Prostate gland (tissue), 2 donors: Measurements from ENCODE around the gene DMXL1.

Source experiments
- CTCF ChIP-seq, 4 experiments: fragments of 200-600 bp in 2 of 4; fragments of 450-650 bp in 2 of 4; sonication (generic) in 2 of 4; IDR thresholded peaks; 1 replicate in 3 of 4; 2 replicates in 1 of 4; pipeline ENCODE4 v1.5.1; 2016 to 2019; ENCODE audit warnings: antibody characterized with exemption in 4 of 4, mild to moderate bottlenecking in 2 of 4, moderate library complexity in 2 of 4
- POLR2A ChIP-seq: fragments of 450-650 bp; IDR thresholded peaks from one replicate; pipeline ENCODE4 v1.6.1; 2016; ENCODE audit warnings: antibody characterized with exemption, mild to moderate bottlenecking
- POLR2AphosphoS5 ChIP-seq: sonication (generic); formaldehyde crosslinking; IDR thresholded peaks from one replicate; pipeline ENCODE4 v1.6.1; 2017; ENCODE audit warnings: antibody characterized with exemption

DNA sequence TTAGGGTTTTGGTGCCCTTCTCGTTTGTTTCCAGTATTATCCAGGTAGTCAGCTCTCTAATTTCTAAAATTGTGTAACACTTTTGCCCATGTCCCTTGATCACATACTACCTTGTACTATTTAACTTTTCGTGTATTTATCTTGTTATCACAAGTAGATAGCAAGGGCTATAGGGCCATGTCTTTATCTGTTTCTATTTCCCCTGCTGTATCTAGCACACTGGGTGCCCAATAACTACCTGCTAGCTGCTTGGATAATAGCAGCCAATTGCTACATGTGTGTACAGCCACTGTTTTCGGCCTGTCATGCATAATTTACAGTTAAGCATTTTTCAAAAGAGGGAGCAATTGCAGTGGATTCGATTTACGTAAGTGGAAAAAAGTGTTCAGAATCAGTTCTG, 220.2 kb downstream of the DMXL1 start:
- TF ChIP-seq CTCF (IDR thresholded peaks at IDR 0.05) (no peak), POLR2A (no peak), POLR2AphosphoS5 (no peak)
